GM19099 (cell line): ENCODE data around the gene LIPA.

Experiments used
- POLR2A ChIP-seq: IDR thresholded peaks from 3 replicates; pipeline ENCODE4 v1.6.1; 2011; ENCODE audit warnings: low read depth; ENCODE audit not compliant: insufficient read length; ENCODE audit errors: extremely low read depth

The LIPA gene

GRCh38 chr10:89171263-89171872 lies 80.2 kb downstream of the LIPA start:
- TF ChIP-seq POLR2A = no peak

DNA sequence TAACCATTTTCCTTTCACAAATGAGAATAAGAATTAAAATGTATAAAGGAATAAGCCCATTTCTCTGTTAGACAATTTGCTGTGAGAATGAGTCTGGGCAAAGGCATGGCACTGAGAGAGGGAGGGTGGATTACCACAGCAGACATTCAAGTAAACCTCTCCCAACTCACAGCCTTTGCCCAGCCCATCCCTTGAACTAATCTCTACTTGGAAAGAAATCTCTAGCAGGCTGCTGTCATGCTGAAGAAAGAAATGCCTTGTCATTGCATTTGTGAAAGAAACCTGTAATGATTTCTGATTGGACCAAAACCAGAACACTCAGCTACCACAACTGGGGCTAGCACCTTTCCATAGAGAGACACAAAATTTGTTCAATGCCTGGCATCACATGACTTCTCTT lies 83.7 kb downstream of the LIPA start:
- no peak for TF ChIP-seq POLR2A

- no peak for TF ChIP-seq POLR2A
These were observed 85.7 kb downstream of the LIPA start for GRCh38 chr10:89165923-89166322.

DNA sequence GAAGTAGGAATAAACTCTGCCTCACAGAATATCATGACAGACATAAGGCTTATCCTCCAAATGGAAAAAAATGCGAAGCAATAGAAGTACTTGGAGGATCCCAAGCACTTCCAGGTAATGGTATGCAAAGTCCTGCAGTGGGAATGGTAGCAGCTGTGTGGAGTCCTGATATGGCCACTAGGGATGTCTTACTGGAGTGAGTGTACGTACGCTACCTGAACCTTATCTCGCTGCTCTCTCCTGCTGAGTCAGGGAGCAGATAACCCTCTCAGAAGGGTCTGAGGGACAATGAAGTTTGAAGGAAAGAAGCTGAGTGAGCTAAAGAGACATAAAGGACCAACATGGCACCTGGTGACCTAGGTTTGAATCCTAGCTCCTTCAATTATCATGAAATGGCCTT lies 86.7 kb downstream of the LIPA start:
- TF ChIP-seq POLR2A = no peak

GRCh38 chr10:89164080-89164479 lies 87.5 kb downstream of the LIPA start:
- TF ChIP-seq POLR2A = no peak
